Measurements from ENCODE around the gene PRC1.

PRC1 gene

DNA sequence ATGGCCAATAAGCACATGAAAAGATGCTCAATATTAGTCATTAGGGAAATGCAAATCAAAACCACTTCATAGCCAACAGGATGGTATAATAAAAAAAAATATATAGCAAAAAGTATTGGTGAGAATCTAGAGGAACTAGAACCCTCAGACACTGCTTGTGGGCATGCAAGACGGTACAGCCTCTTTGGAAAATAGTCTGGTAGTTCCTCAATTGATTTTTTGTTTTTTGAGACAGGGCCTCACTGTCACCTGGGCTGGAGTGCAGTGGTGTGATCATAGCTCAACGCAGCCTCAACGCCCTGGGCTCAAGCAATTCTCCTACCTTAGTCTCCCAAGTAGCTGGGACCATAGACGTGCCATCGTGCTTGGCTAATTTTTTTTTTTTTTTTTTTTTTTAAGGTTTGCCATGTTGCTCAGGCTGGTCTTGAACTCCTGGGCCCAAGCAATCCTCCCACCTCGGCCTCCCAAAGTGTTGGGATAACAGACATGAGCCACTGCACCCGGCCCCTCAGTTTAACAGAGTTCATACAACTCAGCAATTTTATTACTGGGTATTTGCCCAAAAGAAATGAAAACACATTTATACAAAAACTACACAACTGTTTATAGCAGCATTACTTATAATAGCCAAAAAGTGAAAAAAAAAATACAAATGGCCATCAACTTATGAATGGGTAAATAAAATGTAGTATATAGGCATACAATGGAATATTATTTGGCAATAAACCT lies 5.1 kb downstream of the PRC1 start:
- no peak for DNase-seq

GRCh38 chr15:90988296-90988695 lies 6.0 kb downstream of the PRC1 start:
- DNase-seq = no peak

- no peak for DNase-seq
Measured at GRCh38 chr15:90987561-90988141, 6.7 kb downstream of the PRC1 start.

GRCh38 chr15:90986790-90987507 lies 7.4 kb downstream of the PRC1 start:
- no peak for DNase-seq

- no peak for DNase-seq
Measured at GRCh38 chr15:90982135-90982534, 12.2 kb downstream of the PRC1 start.

DNA sequence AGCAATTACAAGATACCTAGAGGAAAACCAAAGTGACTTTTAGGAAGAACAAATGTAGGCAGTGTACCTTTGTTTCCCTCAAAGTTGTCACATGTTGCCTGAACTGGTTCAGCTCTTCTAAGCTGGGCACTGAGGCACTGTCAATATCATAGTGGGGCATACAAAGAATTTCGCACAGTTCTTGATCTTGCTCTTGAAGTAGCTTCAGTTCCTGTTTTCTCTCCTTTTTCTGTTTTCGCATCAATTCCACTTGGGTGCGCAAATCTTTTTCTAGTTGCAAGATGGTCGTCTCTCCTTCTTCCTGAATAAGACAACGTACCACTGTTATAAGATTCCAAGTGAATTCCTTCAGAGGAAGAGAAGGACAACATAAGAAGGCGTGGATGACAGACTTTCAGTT lies 12.7 kb downstream of the PRC1 start:
- no peak for DNase-seq

DNA sequence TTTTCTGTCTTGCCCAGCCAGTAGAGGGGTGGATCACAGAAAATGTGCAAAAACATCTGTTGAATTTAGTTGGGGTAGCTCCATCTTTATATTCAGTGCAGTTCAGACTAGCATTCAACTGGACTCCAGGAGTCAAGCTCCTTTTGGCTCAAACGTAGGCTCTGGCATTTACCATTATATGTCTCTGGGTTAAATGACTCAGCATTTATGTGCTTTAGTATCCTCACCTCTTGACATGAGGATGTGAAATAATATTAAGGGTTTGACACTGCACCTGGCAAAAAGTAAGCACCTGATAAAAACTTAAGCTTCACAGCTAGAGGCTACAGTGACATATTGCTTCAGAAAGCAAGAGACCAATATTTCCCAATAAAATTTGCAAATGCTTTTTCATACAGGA lies 14.8 kb downstream of the PRC1 start:
- DNase-seq = no peak

GRCh38 chr15:90974216-90974615 lies 20.1 kb downstream of the PRC1 start:
- no peak for DNase-seq

- no peak for DNase-seq
Measured at GRCh38 chr15:90972133-90972532, 22.2 kb downstream of the PRC1 start.

DNA sequence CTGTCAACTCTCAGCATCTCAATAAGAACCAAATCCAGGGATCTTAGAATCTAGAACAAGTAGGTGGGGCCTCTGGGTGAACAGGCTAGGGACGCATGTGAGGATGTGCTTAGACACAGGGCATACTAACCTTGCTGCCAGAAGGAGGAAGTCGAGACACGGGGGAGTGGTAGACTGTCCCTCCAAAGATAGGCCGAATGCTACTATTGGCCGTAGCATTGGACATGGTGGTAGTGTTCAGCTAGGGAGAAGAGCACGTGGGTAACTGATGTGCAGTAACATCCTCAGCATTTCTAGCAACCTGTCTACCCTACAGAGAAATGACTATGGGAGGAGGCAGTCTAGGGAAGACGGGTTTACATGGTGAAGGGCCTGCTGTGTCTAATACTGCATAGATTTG lies 24.1 kb downstream of the PRC1 start:
- DNase-seq = no peak

DNA sequence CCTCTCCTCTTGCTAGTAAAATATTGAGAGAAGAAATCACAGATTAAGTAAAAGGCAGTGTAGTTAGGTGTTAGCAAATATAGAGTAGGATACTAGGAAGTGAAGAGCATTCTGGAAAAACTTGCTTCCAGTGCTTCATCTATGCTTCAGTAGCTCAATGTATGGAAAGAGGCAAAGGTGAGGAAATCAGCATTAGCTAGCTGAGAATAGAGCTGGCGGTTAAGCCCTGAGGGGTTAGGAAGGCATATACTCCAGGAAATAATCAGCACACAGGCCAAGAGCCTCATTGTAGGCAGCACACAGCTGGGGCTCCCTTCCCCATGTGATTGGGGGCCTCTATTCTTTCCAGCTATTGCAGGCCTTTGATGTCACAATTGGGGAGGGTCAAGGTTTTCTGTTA lies 25.9 kb downstream of the PRC1 start:
- DNase-seq = no peak

GRCh38 chr15:90967206-90967605 lies 27.1 kb downstream of the PRC1 start:
- no peak for DNase-seq

- no peak for DNase-seq
Measured at GRCh38 chr15:90966262-90966661, 28.1 kb downstream of the PRC1 start.

DNA sequence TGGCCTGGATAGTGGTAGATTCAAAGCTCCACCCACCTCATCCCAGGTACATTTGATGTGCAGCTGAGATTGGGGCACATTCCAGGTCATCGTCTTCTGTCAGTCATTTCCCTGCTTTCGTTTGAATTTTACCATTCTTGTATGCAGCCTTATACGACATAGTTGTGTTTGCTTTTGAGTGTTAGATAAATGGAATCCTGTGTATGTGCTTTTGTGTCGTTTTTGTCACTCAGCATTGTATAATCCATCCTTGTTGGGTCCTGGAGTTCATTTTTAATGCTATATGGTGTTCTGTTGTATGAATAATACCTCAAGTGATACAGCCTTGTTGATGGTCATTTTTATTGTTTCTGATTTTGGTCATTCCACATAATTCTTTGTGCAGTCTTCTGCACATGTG lies 32.3 kb downstream of the PRC1 start:
- DNase-seq = no peak

- no peak for DNase-seq
Measured at GRCh38 chr15:90960298-90961091, 33.8 kb downstream of the PRC1 start.

- DNase-seq = no peak
Measured at GRCh38 chr15:90959894-90960293, 34.4 kb downstream of the PRC1 start.

GRCh38 chr15:90959028-90959595 lies 35.2 kb downstream of the PRC1 start:
- no peak for DNase-seq

DNA sequence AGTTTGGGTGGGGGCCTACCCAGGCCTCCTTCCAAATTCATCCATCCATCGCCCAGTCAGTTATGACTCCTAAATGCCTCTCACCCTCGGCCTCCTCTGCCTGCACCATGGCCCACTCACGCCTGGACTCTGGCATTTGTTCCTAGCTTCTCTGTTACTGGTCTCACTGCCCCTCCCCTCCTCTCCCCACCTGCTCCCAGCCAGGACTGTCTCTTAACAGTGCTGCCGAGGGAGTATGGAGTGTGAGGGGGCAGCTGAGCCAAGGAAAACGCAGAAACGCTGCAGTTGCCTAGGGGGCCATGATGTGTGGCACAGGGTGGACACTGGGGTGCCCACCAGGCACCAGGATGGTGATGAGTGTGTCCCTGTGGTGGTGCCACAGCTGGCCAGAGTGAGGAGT lies 36.5 kb downstream of the PRC1 start:
- DNase-seq = no peak

DNA sequence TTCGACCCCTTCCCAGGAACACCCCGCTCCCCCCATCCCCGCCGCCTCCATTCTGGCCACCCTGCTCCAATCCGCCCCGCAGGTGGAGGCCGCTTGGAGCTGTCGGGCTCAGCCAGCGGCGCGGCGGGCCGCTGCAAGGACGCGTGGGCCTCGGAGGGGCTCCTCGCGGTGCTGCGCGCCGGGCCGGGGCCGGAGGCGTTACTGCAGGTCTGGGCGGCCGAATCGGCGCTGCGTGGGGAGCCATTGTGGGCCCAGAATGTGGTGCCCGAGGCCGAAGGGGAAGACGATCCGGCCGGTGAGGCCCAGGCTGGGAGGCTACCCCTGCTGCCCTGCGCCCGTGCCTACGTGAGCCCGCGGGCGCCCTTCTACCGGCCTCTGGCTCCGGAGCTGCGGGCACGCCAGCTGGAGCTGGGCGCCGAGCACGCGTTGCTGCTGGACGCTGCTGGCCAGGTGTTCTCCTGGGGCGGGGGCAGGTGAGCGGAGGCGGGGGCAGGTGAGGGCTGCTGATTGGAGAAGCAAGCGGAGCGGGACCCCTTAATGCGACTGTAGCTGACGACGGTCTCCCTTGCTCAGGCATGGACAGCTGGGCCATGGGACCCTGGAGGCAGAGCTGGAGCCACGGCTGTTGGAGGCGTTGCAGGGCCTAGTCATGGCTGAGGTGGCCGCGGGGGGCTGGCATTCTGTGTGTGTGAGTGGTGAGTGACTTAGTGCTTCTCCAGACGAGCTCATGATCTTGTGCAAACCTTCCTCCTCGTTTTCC lies 37.1 kb downstream of the PRC1 start:
- no peak for DNase-seq

DNA sequence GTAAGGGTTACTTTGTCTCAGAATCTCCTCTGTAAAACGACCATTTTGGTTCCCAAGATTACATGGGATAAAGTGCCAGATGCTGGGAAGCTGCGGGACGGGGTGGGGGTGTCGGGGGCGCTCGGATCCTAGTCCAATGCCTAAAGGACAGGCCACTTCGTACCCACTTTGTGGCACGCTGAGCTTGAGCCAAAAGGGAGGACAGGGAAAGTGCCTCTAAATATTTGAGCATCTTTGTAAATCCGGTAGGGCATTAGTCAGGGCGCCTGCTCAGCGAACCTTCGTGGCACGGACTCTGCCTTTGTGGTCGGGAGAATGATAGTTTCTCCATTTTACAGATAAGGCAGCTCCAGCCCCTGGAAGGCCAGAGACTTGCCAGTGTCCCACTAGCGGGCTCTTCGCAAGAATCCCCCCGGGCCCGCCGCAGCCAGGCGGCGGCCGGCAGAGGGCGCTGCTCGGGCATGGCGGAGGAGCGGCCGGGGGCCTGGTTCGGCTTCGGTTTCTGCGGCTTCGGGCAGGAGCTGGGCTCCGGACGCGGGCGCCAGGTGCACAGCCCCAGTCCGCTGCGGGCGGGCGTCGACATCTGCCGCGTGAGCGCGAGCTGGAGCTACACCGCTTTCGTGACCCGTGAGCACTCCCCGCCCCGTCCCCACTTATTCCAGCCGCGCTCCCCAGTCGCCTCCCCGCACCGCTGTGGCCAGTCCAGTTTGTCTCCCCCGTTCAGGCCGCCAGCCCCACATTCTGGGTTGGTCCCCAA lies 37.9 kb downstream of the PRC1 start:
- DNase-seq = peak; percentile 10 to 69

DNA sequence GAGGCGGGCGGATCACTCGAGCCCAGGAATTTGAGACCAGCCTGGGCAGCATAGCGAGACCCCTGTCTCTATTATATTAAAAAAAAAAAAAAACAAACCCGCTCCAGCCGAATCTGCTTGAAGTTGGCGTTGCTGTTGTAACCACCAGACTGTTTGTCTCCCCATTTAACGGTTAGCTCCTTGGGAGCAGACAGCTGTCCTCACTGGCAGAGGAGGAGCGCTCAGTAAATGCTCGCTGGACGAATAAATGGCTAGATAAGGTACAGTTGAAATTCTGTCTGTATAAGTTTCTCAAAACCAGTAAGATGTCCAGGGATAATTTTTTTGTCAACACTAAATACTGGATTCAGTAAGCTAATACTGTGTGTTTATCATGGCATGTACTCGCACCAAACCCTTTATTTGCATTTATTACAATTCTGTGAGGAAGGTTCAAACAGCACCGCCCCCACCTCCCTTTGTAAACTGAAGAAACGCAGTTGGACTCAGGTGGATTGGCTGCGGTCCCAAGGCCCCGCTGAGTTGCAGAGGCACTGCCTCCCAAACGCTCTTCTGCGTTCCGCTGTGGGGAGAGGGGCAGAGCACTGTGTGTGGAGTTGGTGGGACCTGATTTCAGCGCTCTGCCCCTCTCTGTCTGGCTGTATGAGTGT lies 38.6 kb downstream of the PRC1 start:
- DNase-seq = no peak

Measured in SW 1271 (cell line).